NCI-H69 (cell line): Measurements from ENCODE around the gene POLR2E.

Experiments used
- DNase-seq: peaks from one replicate; lab custom pipeline; 2025; lab: John Stamatoyannopoulos, UW

The POLR2E gene

DNA sequence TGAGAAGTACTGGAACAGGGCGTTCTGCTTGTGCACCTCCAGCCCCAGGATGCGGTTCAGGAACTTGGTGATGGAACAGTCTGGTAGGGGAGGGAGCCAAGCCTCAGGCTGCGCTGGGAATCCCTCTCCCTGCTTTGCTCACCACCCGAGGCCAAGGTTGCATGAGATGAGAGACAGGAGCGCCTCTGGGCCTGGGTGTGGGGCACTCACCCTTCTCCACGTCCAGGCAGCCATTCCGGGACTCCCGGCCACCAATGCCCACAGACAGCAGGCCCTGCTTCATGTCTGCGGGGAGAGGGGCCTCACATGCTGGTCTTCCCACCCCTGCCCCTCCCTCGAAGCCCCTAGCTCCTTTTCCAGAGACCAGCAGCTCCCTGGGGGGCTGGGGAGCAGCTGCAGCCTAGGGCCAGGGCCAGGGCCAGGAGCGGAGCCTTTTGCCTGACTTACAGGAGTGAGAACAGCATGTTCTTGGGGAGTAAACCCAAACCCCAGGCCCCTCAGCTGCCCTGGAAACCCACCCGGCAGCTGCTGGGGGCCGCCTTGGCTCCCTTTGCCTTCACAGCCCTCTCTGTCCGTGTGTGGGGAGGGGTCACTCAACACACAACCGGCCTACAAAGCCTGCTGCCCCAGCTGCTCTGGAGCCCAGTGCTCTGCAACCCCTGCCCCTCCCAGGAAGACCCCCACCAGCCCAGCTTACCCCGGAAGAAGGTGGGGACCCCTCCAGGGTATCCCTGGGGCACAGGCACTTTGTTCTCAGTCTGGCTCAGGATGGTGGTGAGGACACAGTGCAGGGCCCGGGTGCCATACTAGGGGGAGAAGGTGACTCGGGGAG is 15.8 kb upstream of the POLR2E start:
- DNase-seq: no peak

DNA sequence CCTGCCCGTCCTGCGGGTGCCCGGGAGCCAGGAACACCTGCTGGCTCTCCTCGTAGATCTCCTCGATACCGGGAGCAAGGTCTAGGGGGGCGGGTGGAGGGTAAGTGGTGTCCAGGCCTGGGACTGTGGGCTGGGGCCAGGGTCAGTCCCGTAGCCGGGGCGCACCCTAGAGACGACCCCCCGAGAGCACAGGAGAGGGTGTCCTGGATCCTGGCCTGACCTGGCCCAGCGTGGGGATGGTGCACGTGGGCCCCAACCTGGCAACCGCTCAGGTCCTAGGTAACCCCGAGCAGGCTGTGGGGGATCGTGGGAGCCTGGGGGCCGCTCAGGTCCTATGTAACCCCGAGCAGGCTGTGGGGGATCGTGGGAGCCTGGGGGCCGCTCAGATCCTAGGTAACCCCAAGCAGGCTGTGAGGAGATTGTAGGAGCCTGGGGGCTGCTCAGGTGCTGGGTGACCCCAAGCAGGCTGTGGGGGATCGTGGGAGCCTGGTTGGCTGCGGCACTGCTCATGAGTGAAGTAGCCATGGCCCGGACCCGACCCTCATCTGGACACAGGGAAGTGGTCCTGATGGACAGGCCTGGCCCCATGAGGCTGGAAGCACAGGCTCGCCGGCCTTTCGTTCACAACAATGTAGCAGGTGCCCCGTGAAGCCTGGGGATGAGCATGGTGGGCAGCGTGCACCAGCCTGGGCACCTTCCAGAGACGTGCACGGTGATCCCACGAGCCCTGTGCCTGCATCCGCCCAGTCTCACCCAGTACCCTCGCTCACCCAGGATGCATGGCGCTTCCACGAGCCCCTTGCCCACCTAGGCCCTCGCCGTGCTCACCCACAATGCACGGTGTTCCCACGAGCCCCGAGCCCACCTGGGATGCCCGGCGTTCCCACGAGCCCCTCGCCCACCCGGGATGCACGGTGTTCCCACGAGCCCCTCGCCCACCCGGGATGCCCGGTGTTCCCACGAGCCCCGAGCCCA is 14.8 kb upstream of the POLR2E start:
- DNase-seq: no peak

DNA sequence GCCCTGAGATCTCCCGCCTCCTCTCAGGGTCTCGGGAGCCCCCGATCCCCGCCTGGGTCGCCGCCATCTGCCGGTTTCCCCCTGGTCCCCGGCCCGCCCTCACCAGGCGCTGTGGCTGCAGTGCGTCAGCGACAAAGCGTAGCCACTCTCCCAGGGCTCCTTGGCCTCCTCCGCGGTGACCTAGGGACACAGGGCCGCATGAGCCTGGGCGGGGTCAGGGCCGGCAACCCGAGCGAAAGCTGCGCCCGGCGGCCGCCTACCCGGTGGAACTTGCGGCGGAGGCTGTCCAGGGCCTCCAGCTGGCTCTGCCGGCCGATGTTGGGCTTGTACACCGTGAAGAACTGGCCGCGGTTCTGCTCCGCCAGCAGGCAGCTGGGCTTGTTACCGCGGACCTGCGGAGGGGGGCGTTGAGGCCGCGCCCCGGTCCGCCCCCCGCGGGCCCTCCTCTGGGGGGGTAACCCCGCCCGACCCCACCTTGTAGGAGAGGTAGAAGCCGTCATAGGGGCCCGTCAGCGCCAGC is 13.9 kb upstream of the POLR2E start:
- no peak for DNase-seq

GRCh38 chr19:1108291-1109031 is 13.3 kb upstream of the POLR2E start:
- no peak for DNase-seq

DNA sequence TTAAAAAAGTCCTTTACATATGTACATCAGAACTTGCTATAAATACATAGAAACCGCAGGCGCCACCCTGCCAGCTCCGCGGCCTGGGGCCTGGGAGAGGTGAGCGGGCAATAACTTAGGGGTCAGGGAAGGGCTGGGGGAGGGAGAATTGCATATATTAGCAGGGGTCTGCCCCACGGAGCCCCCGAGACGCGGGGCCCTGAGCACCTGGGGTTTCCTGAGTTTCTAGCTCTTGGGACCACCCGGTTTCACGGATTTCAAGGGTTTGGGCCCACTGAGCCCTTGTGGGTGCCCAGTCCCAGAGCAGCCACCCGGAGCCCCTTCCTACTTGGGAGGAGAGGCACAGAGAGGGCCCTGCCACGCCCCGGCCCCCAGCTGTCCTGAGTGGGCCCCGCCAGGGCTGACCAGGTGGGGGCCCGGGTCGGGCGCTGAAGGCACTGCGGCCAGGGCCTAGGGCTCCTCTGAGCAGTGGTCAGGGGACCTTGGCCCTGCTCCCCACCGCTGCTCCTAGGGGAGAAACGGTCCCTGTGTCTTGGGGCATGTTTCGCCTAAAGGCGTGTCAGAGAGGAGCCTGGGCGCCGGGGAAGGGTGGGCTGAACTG is 12.6 kb upstream of the POLR2E start:
- DNase-seq: no peak

DNA sequence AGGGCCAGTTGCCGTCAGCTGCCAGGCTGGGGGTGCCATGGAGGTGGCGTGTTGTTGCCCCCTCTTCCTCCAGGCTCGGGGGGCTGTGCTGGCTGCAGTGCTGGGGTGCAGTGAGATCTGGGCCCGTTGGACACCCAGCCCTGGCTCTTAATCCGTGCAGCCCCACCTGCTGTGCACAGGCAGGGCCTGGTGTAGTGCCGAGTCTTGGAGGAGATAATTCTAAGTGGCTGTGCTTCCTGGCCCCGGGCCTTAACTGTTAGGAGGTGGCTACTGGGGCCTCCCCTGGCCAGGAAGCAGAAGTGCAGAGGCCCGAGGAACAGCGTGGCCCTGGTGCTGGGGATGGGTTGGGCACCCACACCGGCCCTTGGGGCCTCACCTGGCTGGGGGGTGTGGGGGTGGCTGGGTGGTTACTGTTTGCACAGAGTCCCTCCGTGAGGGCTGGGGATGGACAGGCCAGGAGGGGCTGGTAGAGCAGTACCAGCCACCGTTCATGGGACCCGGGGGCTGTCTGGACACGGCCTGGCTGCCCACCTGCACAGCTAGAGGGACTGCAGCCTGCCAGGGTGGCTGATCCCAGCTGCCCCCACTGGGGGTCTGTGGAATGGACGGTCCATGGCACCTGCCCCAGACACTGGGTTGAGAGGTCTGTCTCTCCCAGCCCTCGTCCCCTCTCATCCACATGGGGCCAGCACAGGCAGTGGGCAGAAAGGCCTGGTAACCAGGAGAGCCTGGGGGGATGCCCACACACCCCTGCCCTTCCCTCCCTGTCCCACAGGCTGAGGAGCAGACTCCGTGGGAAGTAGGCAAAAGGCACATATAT is 11.9 kb upstream of the POLR2E start:
- DNase-seq: no peak

DNA sequence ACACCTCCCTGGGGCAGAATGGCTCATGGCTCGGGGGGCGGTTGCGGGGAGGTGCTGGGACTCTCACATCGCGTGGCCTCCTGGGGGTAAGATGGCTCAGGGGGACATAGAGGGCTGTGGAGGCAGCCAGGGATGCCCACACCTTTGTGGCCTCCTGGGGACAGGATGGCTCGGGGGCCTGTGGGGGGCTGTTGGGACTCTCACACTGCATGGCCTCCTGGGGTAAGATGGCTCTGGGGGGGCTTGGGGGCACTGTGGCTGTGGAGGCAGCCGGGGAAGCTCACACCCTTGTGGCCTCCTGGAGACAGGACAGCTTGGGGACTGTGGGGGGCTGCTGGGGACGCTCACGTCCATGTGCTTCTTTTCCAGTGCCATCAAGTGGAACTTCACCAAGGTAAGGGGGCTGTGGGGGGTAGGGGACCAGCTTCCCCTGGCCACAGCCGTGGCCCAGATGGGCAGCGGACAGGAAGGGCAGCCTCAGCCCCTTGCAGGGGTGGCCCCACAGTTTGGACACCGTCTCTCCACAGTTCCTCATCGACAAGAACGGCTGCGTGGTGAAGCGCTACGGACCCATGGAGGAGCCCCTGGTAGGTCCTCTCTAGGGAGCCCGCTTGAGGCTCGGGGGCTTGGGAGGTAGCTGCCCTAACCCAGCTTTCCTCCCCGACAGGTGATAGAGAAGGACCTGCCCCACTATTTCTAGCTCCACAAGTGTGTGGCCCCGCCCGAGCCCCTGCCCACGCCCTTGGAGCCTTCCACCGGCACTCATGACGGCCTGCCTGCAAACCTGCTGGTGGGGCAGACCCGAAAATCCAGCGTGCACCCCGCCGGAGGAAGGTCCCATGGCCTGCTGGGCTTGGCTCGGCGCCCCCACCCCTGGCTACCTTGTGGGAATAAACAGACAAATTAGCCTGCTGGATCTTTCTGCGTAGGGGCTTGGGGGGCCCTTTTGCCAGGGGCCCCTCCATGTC is 11.0 kb upstream of the POLR2E start:
- DNase-seq: no peak

GRCh38 chr19:1105008-1105872 is 10.1 kb upstream of the POLR2E start:
- DNase-seq: no peak

- peak; percentile 90 for DNase-seq
These were observed 9.3 kb upstream of the POLR2E start for GRCh38 chr19:1104311-1105007.

DNA sequence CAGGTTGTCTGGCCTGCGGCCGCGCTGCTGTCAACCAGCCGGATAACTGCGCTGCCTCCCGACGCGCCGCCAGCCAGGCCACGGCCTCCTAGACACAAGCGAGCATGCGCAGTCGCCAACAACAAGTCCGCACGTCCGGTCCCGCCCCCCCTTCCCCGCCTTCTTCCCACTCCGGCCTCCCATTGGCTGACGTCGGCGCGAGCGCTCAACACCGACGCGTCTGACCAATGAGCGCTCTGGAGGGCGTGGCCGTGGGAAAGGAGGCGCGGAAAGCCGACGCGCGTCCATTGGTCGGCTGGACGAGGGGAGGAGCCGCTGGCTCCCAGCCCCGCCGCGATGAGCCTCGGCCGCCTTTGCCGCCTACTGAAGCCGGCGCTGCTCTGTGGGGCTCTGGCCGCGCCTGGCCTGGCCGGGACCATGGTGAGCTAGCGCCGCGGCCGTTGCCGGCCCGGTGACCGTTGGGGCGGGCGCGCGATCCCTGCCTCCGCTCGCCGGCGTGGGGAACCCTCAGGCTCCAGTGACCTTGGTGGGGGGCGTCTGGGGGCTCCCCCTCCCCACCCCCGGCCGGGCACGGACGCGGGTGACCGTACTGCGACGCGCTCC is 8.6 kb upstream of the POLR2E start, which contains the start of gene GPX4:
GPX4 (plus strand) TSS at position 287 of the 603 bp plus-strand sequence; CDS start at position 337, 50 bp downstream.
- peak; percentile 100 for DNase-seq

DNA sequence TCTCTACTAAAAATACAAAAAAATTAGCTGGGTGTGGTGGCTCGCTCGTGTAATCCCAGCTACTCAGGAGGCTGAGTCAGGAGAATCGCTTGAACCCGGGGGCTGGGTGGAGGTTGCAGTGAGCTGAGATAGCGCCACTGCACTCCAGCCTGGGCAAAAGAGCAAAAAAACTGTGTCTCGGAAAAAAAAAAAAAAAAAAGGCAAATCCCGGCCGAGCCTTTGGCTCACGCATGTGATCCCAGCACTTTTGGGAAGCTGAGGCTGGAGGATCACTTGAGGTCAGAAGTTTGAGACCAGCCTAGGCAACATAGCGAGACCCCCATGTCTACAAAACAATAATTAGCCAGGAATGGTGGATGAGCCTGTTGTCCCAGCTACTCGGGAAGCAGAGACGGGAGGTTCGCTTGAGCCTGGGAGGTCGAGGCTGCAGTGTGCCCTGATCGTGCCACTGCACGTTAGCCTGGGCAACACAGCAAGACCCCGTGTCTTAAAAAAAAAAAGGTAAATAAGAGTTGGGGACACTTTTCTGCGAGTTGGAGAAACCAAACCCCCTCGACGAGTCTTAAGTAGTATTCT is 8.0 kb upstream of the POLR2E start:
- no peak for DNase-seq

DNA sequence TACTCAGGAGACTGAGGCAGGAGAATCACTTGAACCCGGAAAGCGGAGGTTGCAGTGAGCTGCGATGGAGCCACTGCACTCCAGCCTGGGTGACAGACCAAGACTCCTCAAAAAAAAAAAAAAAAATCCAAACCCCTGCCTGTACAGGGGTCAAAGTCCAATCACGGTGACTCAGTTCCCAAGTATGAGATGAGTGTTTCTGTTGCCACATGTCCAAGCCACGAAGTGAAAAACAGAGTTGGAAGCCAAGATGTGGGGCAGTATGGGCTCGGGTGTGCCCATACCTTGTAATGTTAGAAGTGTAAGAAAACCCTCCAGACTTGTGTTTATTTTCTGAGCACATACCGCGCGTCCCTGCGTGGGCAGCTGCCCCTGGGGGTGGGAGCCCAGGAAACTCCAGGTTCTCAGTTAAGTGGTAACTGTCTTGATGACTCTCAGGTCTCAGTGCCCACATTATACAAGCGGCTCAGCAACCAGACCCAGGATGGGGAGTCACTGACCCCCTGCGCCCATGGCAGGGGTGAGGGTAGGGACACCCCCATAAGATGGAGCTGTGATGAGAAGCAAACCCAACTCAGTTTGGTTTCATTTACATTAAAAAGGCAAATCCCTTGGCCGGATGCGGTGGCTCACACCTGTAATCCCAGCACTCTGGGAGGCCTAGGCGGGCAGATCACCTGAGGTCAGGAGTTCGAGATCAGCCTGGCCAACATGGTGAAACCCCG is 7.4 kb upstream of the POLR2E start:
- no peak for DNase-seq

GRCh38 chr19:1101337-1101698 is 6.1 kb upstream of the POLR2E start:
- DNase-seq: no peak

DNA sequence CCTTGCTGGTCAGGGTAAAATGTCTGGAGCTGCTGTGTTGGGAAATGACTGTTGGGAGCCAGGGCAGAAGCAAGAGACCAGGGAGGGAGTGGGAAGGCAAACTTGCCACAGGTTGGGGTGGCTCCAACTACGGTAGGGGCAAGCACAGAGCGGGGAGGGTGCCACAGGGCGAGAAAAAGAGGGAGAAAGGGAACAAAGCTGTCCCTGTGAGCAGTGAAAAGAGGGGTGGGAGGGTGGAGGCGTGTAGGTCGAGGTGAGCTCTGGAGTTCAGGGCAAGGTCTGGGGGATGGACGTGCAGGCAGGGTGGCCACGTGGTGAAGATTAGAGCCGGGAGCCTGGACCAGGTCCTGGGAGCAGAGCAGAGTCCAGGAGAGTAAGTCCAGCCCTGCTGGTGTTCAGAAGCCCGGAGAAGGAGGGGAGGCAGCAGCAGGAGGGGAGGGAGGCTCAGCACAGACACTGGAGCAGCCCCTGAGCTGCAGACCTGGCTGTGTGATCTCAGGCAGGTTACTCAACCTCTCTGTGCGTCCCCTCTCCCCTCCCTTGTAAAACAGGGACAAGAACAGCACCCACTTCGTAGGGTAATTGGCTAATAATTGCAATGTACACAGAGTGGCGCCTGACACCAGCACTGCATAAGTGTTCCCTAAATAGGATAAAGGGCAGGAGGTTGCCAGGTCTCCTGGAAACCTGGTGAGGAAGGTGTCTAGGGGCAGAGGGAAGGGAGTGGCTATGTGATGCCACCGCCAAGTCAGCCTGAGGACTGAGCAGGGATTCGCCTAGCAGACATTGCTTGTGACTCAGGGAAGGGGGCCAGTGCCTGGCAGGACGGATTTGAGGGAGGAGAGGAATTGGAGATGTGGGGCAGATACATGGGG is 3.2 kb upstream of the POLR2E start:
- peak; percentile 79 for DNase-seq

GRCh38 chr19:1097810-1098176 is 2.6 kb upstream of the POLR2E start:
- no peak for DNase-seq

- no peak for DNase-seq
These were observed 559 bp downstream of the POLR2E start for GRCh38 chr19:1094655-1094977.
